HG03066 (cell line): ENCODE data around the gene PSD.

ENCODE experiments used
- ATAC-seq: cut with Tn5 transposase; IDR thresholded peaks from one replicate; pipeline ENCODE4 v1.9.1; 2021; ENCODE audit warnings: low read depth; ENCODE audit not compliant: unreplicated experiment

Gene PSD

GRCh38 chr10:102407425-102408130 is 11.0 kb downstream of the PSD start:
- no peak for ATAC-seq

GRCh38 chr10:102406815-102407214 is 11.8 kb downstream of the PSD start:
- ATAC-seq = no peak

GRCh38 chr10:102405632-102406031 is 13.0 kb downstream of the PSD start:
- no peak for ATAC-seq

GRCh38 chr10:102405108-102405571 is 13.4 kb downstream of the PSD start:
- ATAC-seq = no peak

- ATAC-seq = no peak
Observed at GRCh38 chr10:102404361-102405107, 14.1 kb downstream of the PSD start.

GRCh38 chr10:102403115-102403514 is 15.5 kb downstream of the PSD start:
- no peak for ATAC-seq

GRCh38 chr10:102402512-102402896 is 16.1 kb downstream of the PSD start:
- no peak for ATAC-seq

- no peak for ATAC-seq
Observed at GRCh38 chr10:102401735-102402511, 16.7 kb downstream of the PSD start.

- ATAC-seq = no peak
Observed at GRCh38 chr10:102401342-102401654, 17.3 kb downstream of the PSD start.

- ATAC-seq = no peak
Observed at GRCh38 chr10:102400598-102401341, 17.8 kb downstream of the PSD start.

- ATAC-seq = no peak
Observed at GRCh38 chr10:102400076-102400475, 18.5 kb downstream of the PSD start.

- ATAC-seq = peak; percentile 39
Observed at GRCh38 chr10:102399217-102400021, 19.2 kb downstream of the PSD start.

GRCh38 chr10:102398172-102399020 is 20.2 kb downstream of the PSD start:
- ATAC-seq = no peak

- ATAC-seq = no peak
Observed at GRCh38 chr10:102397222-102398171, 21.1 kb downstream of the PSD start.

GRCh38 chr10:102396730-102397151 is 21.8 kb downstream of the PSD start:
- ATAC-seq = no peak

- no peak for ATAC-seq
Observed at GRCh38 chr10:102396317-102396650, 22.3 kb downstream of the PSD start.

GRCh38 chr10:102395400-102396316 is 22.9 kb downstream of the PSD start, which contains the start of gene NFKB2:
NFKB2 (plus strand) TSS chr10:102395705; CDS start chr10:102395960, 255 bp downstream.
- no peak for ATAC-seq
